Glutamatergic neuron (in vitro differentiated cells): ENCODE measurements around the gene GCC2. TPM values are rescaled to one million over a fixed set of nuclear protein-coding genes. Genes with fewer than 3 reads are reported as not detected.
A peak's percentile ranks its signal among the peaks of the same experiment; 100 is the strongest.

Source experiments
- DNase-seq: peaks from one replicate; pipeline ENCODE4 v3.0.0; 2022
- H3K27ac Mint-ChIP-seq: one replicate; pipeline ENCODE4 v1.8.0; 2020; ENCODE audit warnings: mild to moderate bottlenecking, mixed read lengths, inconsistent platforms; ENCODE audit not compliant: unreplicated experiment
- H3K27me3 Mint-ChIP-seq: one replicate; pipeline ENCODE4 v1.8.0; 2020; ENCODE audit warnings: mild to moderate bottlenecking, moderate library complexity, mixed read lengths, inconsistent platforms; ENCODE audit not compliant: unreplicated experiment
- H3K36me3 Mint-ChIP-seq: one replicate; pipeline ENCODE4 v1.8.0; 2020; ENCODE audit warnings: mild to moderate bottlenecking, mixed read lengths, inconsistent platforms; ENCODE audit not compliant: unreplicated experiment
- H3K4me1 Mint-ChIP-seq: one replicate; pipeline ENCODE4 v1.8.0; 2020; ENCODE audit warnings: mild to moderate bottlenecking, low read depth, mixed read lengths, inconsistent platforms; ENCODE audit not compliant: unreplicated experiment
- H3K4me3 Mint-ChIP-seq: one replicate; pipeline ENCODE4 v1.8.0; 2020; ENCODE audit warnings: mild to moderate bottlenecking, mixed read lengths, inconsistent platforms; ENCODE audit not compliant: unreplicated experiment
- H3K9me3 Mint-ChIP-seq: one replicate; pipeline ENCODE4 v1.8.0; 2020; ENCODE audit warnings: mild to moderate bottlenecking, moderate library complexity, mixed read lengths, inconsistent platforms; ENCODE audit not compliant: unreplicated experiment
- total RNA-seq: library from RNA; stranded (reverse); fragmentation: NEBNext Ultra II Directional; extraction: Animal tissue kit (Norgen Biotek cat#: 25700); gene quantifications from one replicate; pipeline ENCODE4 v1.2.1, GENCODE V29; 2021; ENCODE audit not compliant: unreplicated experiment
- TF ChIP-seq, protein P1 (sequence below): fragments of 200-600 bp; sonication (generic); IDR thresholded peaks from one replicate; pipeline ENCODE4 v1.5.0; 2021; ENCODE audit not compliant: partially characterized antibody, unreplicated experiment

Gene GCC2
- total RNA-seq, 1 donor from 2014 or later, result 36.0 TPM

- Mint-ChIP-seq H3K27ac (no peak overlapping the region), H3K27me3 (no peaks in the 10 kb centered on the region), H3K36me3 (no peaks in the 10 kb centered on the region), H3K4me1 (no peaks in the 10 kb centered on the region), H3K4me3 (no peak overlapping the region), H3K9me3 (peaks cover 3% of the 10 kb centered on the region)
- DNase-seq, result no peak
- TF ChIP-seq, protein P1, sequence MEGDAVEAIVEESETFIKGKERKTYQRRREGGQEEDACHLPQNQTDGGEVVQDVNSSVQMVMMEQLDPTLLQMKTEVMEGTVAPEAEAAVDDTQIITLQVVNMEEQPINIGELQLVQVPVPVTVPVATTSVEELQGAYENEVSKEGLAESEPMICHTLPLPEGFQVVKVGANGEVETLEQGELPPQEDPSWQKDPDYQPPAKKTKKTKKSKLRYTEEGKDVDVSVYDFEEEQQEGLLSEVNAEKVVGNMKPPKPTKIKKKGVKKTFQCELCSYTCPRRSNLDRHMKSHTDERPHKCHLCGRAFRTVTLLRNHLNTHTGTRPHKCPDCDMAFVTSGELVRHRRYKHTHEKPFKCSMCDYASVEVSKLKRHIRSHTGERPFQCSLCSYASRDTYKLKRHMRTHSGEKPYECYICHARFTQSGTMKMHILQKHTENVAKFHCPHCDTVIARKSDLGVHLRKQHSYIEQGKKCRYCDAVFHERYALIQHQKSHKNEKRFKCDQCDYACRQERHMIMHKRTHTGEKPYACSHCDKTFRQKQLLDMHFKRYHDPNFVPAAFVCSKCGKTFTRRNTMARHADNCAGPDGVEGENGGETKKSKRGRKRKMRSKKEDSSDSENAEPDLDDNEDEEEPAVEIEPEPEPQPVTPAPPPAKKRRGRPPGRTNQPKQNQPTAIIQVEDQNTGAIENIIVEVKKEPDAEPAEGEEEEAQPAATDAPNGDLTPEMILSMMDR, result no peak
Observed at GRCh38 chr2:108441712-108442111, 7.3 kb upstream of the GCC2 start.

GRCh38 chr2:108444941-108445840 lies 3.8 kb upstream of the GCC2 start:
- Mint-ChIP-seq H3K4me3 (peak overlapping the region; percentile 46), H3K4me1 (peaks cover 5% of the 10 kb centered on the region), H3K36me3 (no peaks in the 10 kb centered on the region), H3K27ac (peak overlapping the region; percentile 68), H3K27me3 (peaks cover 4% of the 10 kb centered on the region), H3K9me3 (peaks cover 7% of the 10 kb centered on the region)
- TF ChIP-seq, protein P1, result no peak
- no peak for DNase-seq

DNA sequence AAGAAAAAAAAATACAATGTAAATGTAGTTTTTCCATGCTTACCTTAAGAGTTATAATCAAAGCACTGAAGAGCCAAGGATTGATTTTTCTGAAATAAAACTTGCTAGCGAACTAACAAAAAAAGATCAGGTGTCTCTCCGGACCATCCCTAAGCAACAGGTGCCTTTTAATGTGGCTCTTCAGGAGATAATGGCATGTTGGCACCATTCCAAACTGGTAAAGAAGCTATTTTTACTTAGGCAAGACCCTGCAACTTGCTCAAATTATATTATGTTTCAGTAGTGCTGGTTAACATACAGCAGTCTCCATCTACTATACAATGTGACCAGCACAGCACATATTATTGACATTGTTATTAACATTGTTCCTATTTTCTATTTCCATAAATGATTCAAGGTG lies 2.3 kb upstream of the GCC2 start:
- TF ChIP-seq, protein P1, result no peak
- peaks cover 7% of the 10 kb centered on the region for H3K9me3 Mint-ChIP-seq
- no peak for DNase-seq
- no peak overlapping the region for H3K27ac Mint-ChIP-seq
- H3K27me3 Mint-ChIP-seq, result peaks cover 4% of the 10 kb centered on the region
- H3K36me3 Mint-ChIP-seq, result no peaks in the 10 kb centered on the region
- H3K4me3 Mint-ChIP-seq, result no peak overlapping the region
- H3K4me1 Mint-ChIP-seq, result peaks cover 5% of the 10 kb centered on the region

- DNase-seq, result peak; percentile 34
- Mint-ChIP-seq H3K4me1 (peaks cover 5% of the 10 kb centered on the region), H3K9me3 (peaks cover 6% of the 10 kb centered on the region), H3K27ac (peak overlapping the region; percentile 94), H3K4me3 (peak overlapping the region; percentile 100), H3K27me3 (peaks cover 4% of the 10 kb centered on the region), H3K36me3 (peaks cover 4% of the 10 kb centered on the region)
- TF ChIP-seq, protein P1, result no peak
Observed at GRCh38 chr2:108447947-108448677, 894 bp upstream of the GCC2 start.
